ENCODE data around the gene ANK2.

Gene ANK2

DNA sequence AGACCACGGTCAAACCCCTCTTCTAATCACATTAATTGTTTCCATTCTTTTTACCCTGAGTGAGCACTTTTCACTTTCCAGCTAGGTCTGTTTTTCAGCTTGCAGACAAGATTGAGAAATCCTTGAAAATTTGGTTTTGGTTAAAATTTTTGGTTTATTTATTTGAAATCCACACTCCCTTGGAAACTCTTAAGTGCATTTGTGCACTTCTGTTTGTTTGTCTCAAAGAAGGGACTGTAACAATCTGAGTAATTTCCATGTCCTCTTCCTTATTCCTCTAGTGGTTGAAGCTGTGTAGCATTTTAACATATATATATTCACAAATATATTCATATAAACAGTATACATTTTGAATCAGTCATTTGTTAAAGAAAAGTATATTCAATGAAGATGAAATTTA is 333.3 kb downstream of the ANK2 start:
- Histone ChIP-seq H3K36me3 (ENCODE audit: insufficient read depth, low read length) (no peaks in the 10 kb centered on the region), H3K9me3 (ENCODE audit: insufficient read depth, low read depth, low read length) (no peaks in the 10 kb centered on the region), H3K27me3 (ENCODE audit: insufficient read depth, low read length, poor library complexity, severe bottlenecking) (no peaks in the 10 kb centered on the region), H3K9ac (ENCODE audit: low read depth, low read length, poor library complexity, severe bottlenecking) (no peak overlapping the region), H3K9me2 (replicated peaks; ENCODE audit: low read depth, low read length) (no peaks in the 10 kb centered on the region), H2AFZ (ENCODE audit: low read length) (no peak overlapping the region), H3K4me1 (ENCODE audit: insufficient read depth, low read length, poor library complexity, severe bottlenecking) (no peaks in the 10 kb centered on the region), H4K20me1 (ENCODE audit: insufficient read depth, low read length, poor library complexity, severe bottlenecking) (no peaks in the 10 kb centered on the region), H3K4me3 (ENCODE audit: low read length, poor library complexity, severe bottlenecking) (no peak overlapping the region), H3K79me2 (ENCODE audit: insufficient read depth, low read length) (no peaks in the 10 kb centered on the region), H3F3A (ENCODE audit: low read depth) (no peaks in the 10 kb centered on the region), H3K4me2 (ENCODE audit: low read depth, low read length, poor library complexity, severe bottlenecking) (no peak overlapping the region)
- TF ChIP-seq EZH2phosphoT487 (IDR thresholded peaks at IDR 0.05; ENCODE audit: borderline replicate concordance) (no peak), CTCF (conservative IDR thresholded peaks at IDR 0.05; ENCODE audit: low read length) (no peak)

DNA sequence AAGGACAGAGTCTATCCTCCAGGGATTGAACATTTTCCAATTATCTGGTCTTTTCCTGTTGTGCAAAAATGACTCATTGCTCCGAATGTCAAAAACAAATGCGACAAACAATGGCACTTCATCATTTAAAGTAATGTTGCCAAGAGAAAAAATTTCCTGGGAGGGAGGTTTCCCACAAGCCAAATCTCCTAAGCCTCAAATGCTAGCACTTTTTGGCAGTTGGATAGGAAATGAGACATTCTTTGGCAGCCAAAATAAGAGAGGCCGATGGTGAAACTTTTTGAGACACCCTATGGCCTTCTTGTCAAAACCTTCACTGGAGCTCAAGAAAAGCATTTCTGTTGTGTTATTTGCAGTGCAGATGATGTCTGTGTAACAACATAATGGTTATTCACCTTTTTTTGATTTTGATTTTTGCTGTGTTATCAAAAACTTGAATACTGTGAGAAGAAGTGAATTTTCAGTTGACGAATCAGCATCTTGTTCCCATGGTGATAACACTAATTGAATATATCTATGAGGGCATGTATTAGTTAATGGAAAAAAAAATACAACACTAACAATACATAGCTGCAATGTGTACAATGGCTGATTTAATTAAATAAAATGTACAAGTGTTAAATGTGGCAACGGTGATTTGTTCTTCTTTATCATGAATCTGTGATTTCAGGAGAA is 333.8 kb downstream of the ANK2 start:
- no peak overlapping the region for H2AFZ ChIP-seq (ENCODE audit: low read length)
- no peak for TF ChIP-seq CTCF (conservative IDR thresholded peaks at IDR 0.05; ENCODE audit: low read length)
- no peak for TF ChIP-seq EZH2phosphoT487 (IDR thresholded peaks at IDR 0.05; ENCODE audit: borderline replicate concordance)
- no peaks in the 10 kb centered on the region for H3K79me2 ChIP-seq (ENCODE audit: insufficient read depth, low read length)
- H3K36me3 ChIP-seq (ENCODE audit: insufficient read depth, low read length): no peaks in the 10 kb centered on the region
- H3K4me2 ChIP-seq (ENCODE audit: low read depth, low read length, poor library complexity, severe bottlenecking): no peak overlapping the region
- H3K9me3 ChIP-seq (ENCODE audit: insufficient read depth, low read depth, low read length): no peaks in the 10 kb centered on the region
- no peak overlapping the region for H3K4me3 ChIP-seq (ENCODE audit: low read length, poor library complexity, severe bottlenecking)
- no peaks in the 10 kb centered on the region for H3K9me2 ChIP-seq (replicated peaks; ENCODE audit: low read depth, low read length)
- no peak overlapping the region for H3K9ac ChIP-seq (ENCODE audit: low read depth, low read length, poor library complexity, severe bottlenecking)
- no peaks in the 10 kb centered on the region for H3K4me1 ChIP-seq (ENCODE audit: insufficient read depth, low read length, poor library complexity, severe bottlenecking)
- H4K20me1 ChIP-seq (ENCODE audit: insufficient read depth, low read length, poor library complexity, severe bottlenecking): no peaks in the 10 kb centered on the region
- no peaks in the 10 kb centered on the region for H3F3A ChIP-seq (ENCODE audit: low read depth)
- no peaks in the 10 kb centered on the region for H3K27me3 ChIP-seq (ENCODE audit: insufficient read depth, low read length, poor library complexity, severe bottlenecking)

DNA sequence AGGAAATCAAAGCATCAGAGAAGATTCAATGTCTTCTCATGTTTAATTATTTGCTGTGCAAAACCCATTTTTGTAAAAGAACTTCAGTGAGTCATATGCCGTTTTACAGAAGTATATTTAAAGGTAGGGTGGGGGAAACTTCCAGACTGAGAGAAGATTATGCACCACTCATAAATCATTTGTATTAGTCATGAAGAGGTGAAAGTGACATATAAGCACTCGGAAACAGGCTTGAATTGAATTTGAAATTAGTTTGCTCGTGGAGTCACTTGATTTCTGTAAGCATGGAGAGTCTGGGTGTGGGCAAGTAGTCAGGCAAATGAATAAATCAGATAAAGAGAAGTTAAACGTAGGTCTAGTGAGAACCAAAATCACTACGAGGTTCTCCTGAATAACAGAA is 335.1 kb downstream of the ANK2 start:
- Histone ChIP-seq H3K79me2 (ENCODE audit: insufficient read depth, low read length) (no peaks in the 10 kb centered on the region), H3K9me2 (replicated peaks; ENCODE audit: low read depth, low read length) (no peaks in the 10 kb centered on the region), H3K4me1 (ENCODE audit: insufficient read depth, low read length, poor library complexity, severe bottlenecking) (no peaks in the 10 kb centered on the region), H3K4me3 (ENCODE audit: low read length, poor library complexity, severe bottlenecking) (no peak overlapping the region), H3K36me3 (ENCODE audit: insufficient read depth, low read length) (no peaks in the 10 kb centered on the region), H4K20me1 (ENCODE audit: insufficient read depth, low read length, poor library complexity, severe bottlenecking) (no peaks in the 10 kb centered on the region), H3F3A (ENCODE audit: low read depth) (no peaks in the 10 kb centered on the region), H3K9ac (ENCODE audit: low read depth, low read length, poor library complexity, severe bottlenecking) (no peak overlapping the region), H3K27me3 (ENCODE audit: insufficient read depth, low read length, poor library complexity, severe bottlenecking) (no peaks in the 10 kb centered on the region), H2AFZ (ENCODE audit: low read length) (no peak overlapping the region), H3K9me3 (ENCODE audit: insufficient read depth, low read depth, low read length) (no peaks in the 10 kb centered on the region), H3K4me2 (ENCODE audit: low read depth, low read length, poor library complexity, severe bottlenecking) (no peak overlapping the region)
- no peak for TF ChIP-seq CTCF (conservative IDR thresholded peaks at IDR 0.05; ENCODE audit: low read length)
- TF ChIP-seq EZH2phosphoT487 (IDR thresholded peaks at IDR 0.05; ENCODE audit: borderline replicate concordance): no peak

Measured in Loucy (cell line).